GM23248 (cell line): ENCODE data around the gene CACUL1. TPM values are rescaled to one million over a fixed set of nuclear protein-coding genes. Genes with fewer than 3 reads are reported as not detected.

Source experiments
- DNase-seq: peaks from one replicate; pipeline ENCODE4 v3.0.0-alpha.2; 2015
- H2AFZ ChIP-seq: fragments of 200-600 bp; sonication (generic); 2 replicates; pipeline ENCODE4 v1.6.1; 2016; ENCODE audit warnings: antibody characterized with exemption
- H3F3A ChIP-seq: fragments of 200-600 bp; sonication (generic); 2 replicates; pipeline ENCODE4 v1.6.1; 2016; ENCODE audit warnings: mild to moderate bottlenecking, antibody characterized with exemption, mixed run types; ENCODE audit not compliant: insufficient read depth
- H3K27ac ChIP-seq: fragments of 200-600 bp; sonication (generic); 2 replicates; pipeline ENCODE4 v1.5.1; 2016; ENCODE audit warnings: mild to moderate bottlenecking
- H3K27me3 ChIP-seq: fragments of 200-600 bp; sonication (generic); replicated peaks from 2 replicates; pipeline ENCODE4 v1.6.1; 2016; ENCODE audit warnings: mild to moderate bottlenecking; ENCODE audit not compliant: insufficient read depth
- H3K36me3 ChIP-seq: fragments of 200-600 bp; sonication (generic); 2 replicates; pipeline ENCODE4 v1.6.1; 2016; ENCODE audit warnings: low read depth, mild to moderate bottlenecking
- H3K4me1 ChIP-seq: fragments of 200-600 bp; sonication (generic); 2 replicates; pipeline ENCODE4 v1.6.1; 2016; ENCODE audit warnings: mild to moderate bottlenecking; ENCODE audit not compliant: insufficient read depth
- H3K4me2 ChIP-seq: fragments of 200-600 bp; sonication (generic); one replicate; pipeline ENCODE4 v1.6.1; 2016; ENCODE audit warnings: mild to moderate bottlenecking; ENCODE audit not compliant: unreplicated experiment
- H3K4me3 ChIP-seq: fragments of 200-600 bp; sonication (generic); 2 replicates; pipeline ENCODE4 v1.5.1; 2016; ENCODE audit warnings: mild to moderate bottlenecking
- H3K79me2 ChIP-seq: fragments of 200-600 bp; sonication (generic); 2 replicates; pipeline ENCODE4 v1.6.1; 2016; ENCODE audit warnings: mild to moderate bottlenecking; ENCODE audit not compliant: insufficient read depth
- H3K9ac ChIP-seq: fragments of 200-600 bp; sonication (generic); 2 replicates; pipeline ENCODE4 v1.6.1; 2016; ENCODE audit warnings: mild to moderate bottlenecking
- H3K9me2 ChIP-seq: fragments of 200-600 bp; sonication (generic); 2 replicates; pipeline ENCODE4 v1.6.1; 2016; ENCODE audit warnings: mixed run types, mild to moderate bottlenecking, moderate library complexity; ENCODE audit not compliant: insufficient read depth
- H3K9me3 ChIP-seq: fragments of 200-600 bp; sonication (generic); one replicate; pipeline ENCODE4 v1.6.1; 2017; ENCODE audit warnings: low read depth
- H4K20me1 ChIP-seq: fragments of 200-600 bp; sonication (generic); 2 replicates; pipeline ENCODE4 v1.6.0; 2016; ENCODE audit not compliant: insufficient read depth
- EZH2 ChIP-seq: fragments of 200-600 bp; sonication (generic); IDR thresholded peaks from 2 replicates; pipeline ENCODE4 v1.6.1; 2018; ENCODE audit warnings: antibody characterized with exemption, mild to moderate bottlenecking; ENCODE audit not compliant: insufficient read depth, poor library complexity, severe bottlenecking
- EZH2phosphoT487 ChIP-seq: fragments of 200-600 bp; sonication (generic); IDR thresholded peaks from 2 replicates; pipeline ENCODE4 v1.6.1; 2018; ENCODE audit warnings: antibody characterized with exemption, moderate library complexity, mild to moderate bottlenecking, low read depth; ENCODE audit not compliant: insufficient read depth
- WGBS, 2 experiments: methylation state at CpG; one replicate each; pipeline ENCODE4 v1.1.6; 2015 to 2017; ENCODE audit warnings: low lambda C conversion rate in 2 of 2, low coverage in 1 of 2; ENCODE audit errors: missing lambda C conversion rate in 2 of 2; 5-methylcytosine and 5-hydroxymethylcytosine counted together
- in situ Hi-C: fragments of 300-500 bp; cut with MboI; formaldehyde crosslinking; loops from 2 replicates; pipeline ENCODE4 v1.15.0; 2020
- polyA plus RNA-seq: library from polyadenylated mRNA; unstranded; fragments of >200 nt; fragmentation: Nextera tagmentation; extraction: Ambion mirVana; gene quantifications from 2 replicates; pipeline ENCODE4 v1.2.1, GENCODE V29; 2016
- total RNA-seq: library from RNA; depleted of rRNA; stranded (reverse); fragments of >200 nt; shearing (Covaris generic); gene quantifications from 2 replicates; pipeline ENCODE4 v1.2.3, GENCODE V29; 2014

CACUL1 gene
- total and polyA plus RNA-seq, 2 experiments from 2014 or later: 14.8 to 27.1 TPM

DNA sequence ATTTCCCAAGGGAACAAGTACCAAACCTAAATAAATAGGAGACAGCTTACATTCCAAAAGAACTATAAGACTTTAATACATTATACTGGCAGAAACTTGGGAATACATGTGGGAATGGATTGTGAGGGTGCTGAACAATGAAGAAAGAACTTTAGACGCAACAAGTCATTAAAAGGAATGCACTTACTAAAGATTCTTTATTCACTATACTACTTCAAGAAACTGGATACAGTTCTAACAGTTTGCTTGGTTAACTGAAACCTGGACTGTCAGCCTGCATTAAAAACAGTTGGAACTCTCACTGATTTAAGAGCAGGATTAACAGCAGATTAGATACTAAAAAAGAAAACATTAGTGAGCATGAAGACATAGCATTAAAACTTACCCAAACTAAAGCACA, 12.0 kb downstream of the CACUL1 start:
- 52 to 69% methylated on average over 1 of the region's 1 CpG for WGBS, 2 experiments
- H3K79me2 ChIP-seq: peaks cover 98% of the 10 kb centered on the region
- H3K36me3 ChIP-seq: no peaks in the 10 kb centered on the region
- no peaks in the 10 kb centered on the region for H3K9me2 ChIP-seq
- H4K20me1 ChIP-seq: peaks cover 9% of the 10 kb centered on the region; the same call in 1 of the 2 replicates
- peak overlapping the region; percentile 46 for H3K27ac ChIP-seq
- TF ChIP-seq EZH2phosphoT487 (no peak), EZH2 (no peak)
- H3K4me1 ChIP-seq: peaks cover 49% of the 10 kb centered on the region
- peak; percentile 58 for DNase-seq
- H3K9ac ChIP-seq: no peak overlapping the region
- H3K4me2 ChIP-seq: peak overlapping the region; percentile 51
- no peaks in the 10 kb centered on the region for H3K9me3 ChIP-seq
- no peak overlapping the region for H2AFZ ChIP-seq
- H3K4me3 ChIP-seq: no peak overlapping the region
- H3K27me3 ChIP-seq: no peaks in the 10 kb centered on the region
- in situ Hi-C loops: no loop called here
- H3F3A ChIP-seq: peaks cover 22% of the 10 kb centered on the region

DNA sequence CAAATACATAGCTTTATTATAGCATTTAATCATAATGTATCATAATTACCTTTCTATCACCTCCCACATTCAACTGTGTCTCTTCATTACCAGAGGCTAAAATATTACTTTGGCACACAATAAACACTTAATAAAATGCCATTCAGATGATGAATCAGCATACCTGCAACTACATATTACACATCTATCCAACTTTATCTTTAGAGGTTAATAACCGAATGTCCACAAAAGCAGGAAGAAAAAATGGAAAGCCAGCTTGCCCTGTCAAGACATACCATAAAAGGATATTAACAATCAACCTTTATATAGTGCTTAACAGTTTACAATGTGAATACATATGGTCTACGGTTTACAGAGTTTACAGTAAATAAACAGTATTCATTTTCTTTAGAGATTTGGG, 12.7 kb downstream of the CACUL1 start:
- H3K4me3 ChIP-seq: no peak overlapping the region
- H3K79me2 ChIP-seq: peaks cover 98% of the 10 kb centered on the region
- peak overlapping the region; percentile 51 for H3K4me2 ChIP-seq
- H2AFZ ChIP-seq: no peak overlapping the region
- H3K9me2 ChIP-seq: no peaks in the 10 kb centered on the region
- peaks cover 49% of the 10 kb centered on the region for H3K4me1 ChIP-seq
- peak overlapping the region; percentile 46; the same call in 1 of the 2 replicates for H3K27ac ChIP-seq
- H3F3A ChIP-seq: peaks cover 22% of the 10 kb centered on the region
- H3K9ac ChIP-seq: no peak overlapping the region
- H4K20me1 ChIP-seq: peaks cover 10% of the 10 kb centered on the region; the same call in 1 of the 2 replicates
- H3K27me3 ChIP-seq: no peaks in the 10 kb centered on the region
- no peaks in the 10 kb centered on the region for H3K9me3 ChIP-seq
- H3K36me3 ChIP-seq: no peaks in the 10 kb centered on the region
- DNase-seq: no peak
- TF ChIP-seq EZH2phosphoT487: no peak
- in situ Hi-C loops: no loop called here
- 81 to 86% methylated on average over 2 of the region's 2 CpGs for WGBS, 2 experiments

DNA sequence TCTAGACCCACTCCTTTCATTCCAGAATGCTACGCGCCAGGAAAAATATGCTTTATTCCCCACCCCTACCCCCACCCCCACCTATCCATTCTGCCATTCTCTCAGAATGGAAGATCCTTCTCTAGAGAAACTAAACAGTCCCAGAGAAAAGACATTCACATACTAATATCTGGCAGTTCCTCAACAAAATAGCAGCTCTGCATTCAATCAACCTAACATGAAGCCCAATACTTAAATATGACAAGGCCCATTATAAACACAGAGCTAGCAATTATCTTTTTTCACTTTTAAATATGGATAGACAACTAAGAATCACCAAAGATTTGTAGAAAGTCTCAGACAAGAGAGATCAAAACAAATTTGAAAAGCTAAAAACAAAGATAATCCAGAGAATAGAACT, 16.4 kb downstream of the CACUL1 start:
- Histone ChIP-seq H3K4me1 (peaks cover 21% of the 10 kb centered on the region), H2AFZ (no peak overlapping the region), H3K27me3 (no peaks in the 10 kb centered on the region), H3K9me3 (no peaks in the 10 kb centered on the region), H3F3A (peaks cover 16% of the 10 kb centered on the region), H3K27ac (no peak overlapping the region), H3K79me2 (peaks cover 98% of the 10 kb centered on the region), H3K4me2 (no peak overlapping the region), H3K9ac (no peak overlapping the region), H3K4me3 (no peak overlapping the region), H3K36me3 (no peaks in the 10 kb centered on the region), H4K20me1 (peaks cover 15% of the 10 kb centered on the region; the same call in 1 of the 2 replicates), H3K9me2 (no peaks in the 10 kb centered on the region)
- in situ Hi-C loops: no loop called here
- no peak for DNase-seq
- 85% methylated on average over 2 of the region's 2 CpGs; no CpG with 5 or more reads in 1 of the 2 experiments for WGBS, 2 experiments
- TF ChIP-seq EZH2phosphoT487 (no peak), EZH2 (no peak)

DNA sequence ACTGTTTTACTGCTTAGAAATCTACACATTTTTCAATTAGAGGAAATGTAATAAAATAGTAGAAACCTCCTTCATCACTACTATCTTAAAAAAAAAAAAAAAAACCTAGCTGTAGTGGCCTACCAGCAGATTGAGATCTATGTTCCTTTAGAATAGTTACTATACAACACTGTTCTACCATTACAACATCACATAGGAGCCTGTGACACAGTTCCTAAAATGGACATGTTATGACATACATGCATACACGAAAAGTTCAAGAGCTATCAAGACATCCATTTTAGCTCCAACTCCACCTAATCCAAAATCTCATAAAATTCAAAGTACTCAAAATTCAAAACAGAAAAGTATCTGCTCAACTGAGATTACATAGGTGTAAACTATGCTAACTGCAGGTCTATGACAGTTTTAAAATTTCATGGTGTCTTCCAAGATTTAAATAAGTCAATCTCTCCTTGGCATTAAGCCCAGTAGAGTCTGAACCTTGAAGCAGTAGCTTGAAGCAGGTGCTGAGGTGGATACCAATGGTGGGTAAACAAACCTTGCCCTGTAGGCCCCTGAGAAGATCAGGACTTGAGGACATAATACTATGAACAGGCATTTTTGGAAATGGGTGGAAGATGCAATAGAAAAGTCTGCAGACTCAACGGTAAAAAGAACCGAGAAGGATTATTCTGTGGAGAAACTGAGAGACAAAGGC, 17.0 kb downstream of the CACUL1 start:
- no peak overlapping the region for H3K9ac ChIP-seq
- no peaks in the 10 kb centered on the region for H3K9me2 ChIP-seq
- H3K4me1 ChIP-seq: peaks cover 14% of the 10 kb centered on the region
- peaks cover 15% of the 10 kb centered on the region; the same call in 1 of the 2 replicates for H4K20me1 ChIP-seq
- H3K36me3 ChIP-seq: no peaks in the 10 kb centered on the region
- H3K79me2 ChIP-seq: peaks cover 99% of the 10 kb centered on the region
- no peak overlapping the region for H3K27ac ChIP-seq
- H3K27me3 ChIP-seq: no peaks in the 10 kb centered on the region
- TF ChIP-seq EZH2phosphoT487 (no peak), EZH2 (no peak)
- in situ Hi-C loops: no loop called here
- H2AFZ ChIP-seq: no peak overlapping the region
- H3K4me2 ChIP-seq: no peak overlapping the region
- H3K4me3 ChIP-seq: no peak overlapping the region
- no peak for DNase-seq
- no peaks in the 10 kb centered on the region for H3K9me3 ChIP-seq
- H3F3A ChIP-seq: peaks cover 10% of the 10 kb centered on the region
- WGBS, 2 experiments: 69 to 76% methylated on average over 3 of the region's 3 CpGs

DNA sequence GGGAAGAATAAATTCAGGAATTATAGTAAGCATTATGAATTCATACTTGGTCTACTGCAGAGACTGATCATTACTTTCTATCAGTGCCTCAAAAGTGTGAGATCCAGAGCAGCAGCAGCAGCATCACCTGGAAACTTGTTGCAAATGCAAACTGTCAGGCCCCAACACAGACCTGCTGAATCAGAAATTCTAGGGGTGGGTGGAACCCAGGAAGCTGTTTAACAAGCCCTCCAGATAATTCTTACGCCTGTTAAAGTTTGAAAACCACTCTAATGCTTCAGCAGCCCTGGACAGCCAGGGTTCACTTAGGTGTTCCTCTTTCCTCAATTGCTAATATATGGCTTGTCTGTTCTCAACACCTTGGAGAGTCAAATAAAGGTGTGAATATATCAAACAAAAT, 19.5 kb downstream of the CACUL1 start:
- Histone ChIP-seq H3K9me3 (no peaks in the 10 kb centered on the region), H3K27ac (no peak overlapping the region), H3K4me3 (no peak overlapping the region), H3K27me3 (no peaks in the 10 kb centered on the region), H4K20me1 (peaks cover 6% of the 10 kb centered on the region; the same call in 1 of the 2 replicates), H3K9ac (no peak overlapping the region), H3F3A (no peaks in the 10 kb centered on the region), H3K4me1 (no peaks in the 10 kb centered on the region), H2AFZ (no peak overlapping the region), H3K36me3 (no peaks in the 10 kb centered on the region), H3K9me2 (no peaks in the 10 kb centered on the region), H3K79me2 (peaks cover 100% of the 10 kb centered on the region), H3K4me2 (no peak overlapping the region)
- no peak for DNase-seq
- TF ChIP-seq EZH2 (no peak), EZH2phosphoT487 (no peak)
- 91 to 94% methylated on average over 1 of the region's 1 CpG for WGBS, 2 experiments
- in situ Hi-C loops: no loop called here
